GM21360 (cell line): ENCODE results near the gene ATP5ME.
"Not testable (repeated sequence)": the region's sequence is repeated elsewhere in the genome, so short reads cannot be mapped to it uniquely, and the experiment has no call there.

ENCODE experiments used
- ATAC-seq: cut with Tn5 transposase; IDR thresholded peaks from one replicate; pipeline ENCODE4 v1.9.1; 2021; ENCODE audit warnings: mild to moderate bottlenecking, moderate library complexity; ENCODE audit not compliant: unreplicated experiment

The ATP5ME gene

DNA sequence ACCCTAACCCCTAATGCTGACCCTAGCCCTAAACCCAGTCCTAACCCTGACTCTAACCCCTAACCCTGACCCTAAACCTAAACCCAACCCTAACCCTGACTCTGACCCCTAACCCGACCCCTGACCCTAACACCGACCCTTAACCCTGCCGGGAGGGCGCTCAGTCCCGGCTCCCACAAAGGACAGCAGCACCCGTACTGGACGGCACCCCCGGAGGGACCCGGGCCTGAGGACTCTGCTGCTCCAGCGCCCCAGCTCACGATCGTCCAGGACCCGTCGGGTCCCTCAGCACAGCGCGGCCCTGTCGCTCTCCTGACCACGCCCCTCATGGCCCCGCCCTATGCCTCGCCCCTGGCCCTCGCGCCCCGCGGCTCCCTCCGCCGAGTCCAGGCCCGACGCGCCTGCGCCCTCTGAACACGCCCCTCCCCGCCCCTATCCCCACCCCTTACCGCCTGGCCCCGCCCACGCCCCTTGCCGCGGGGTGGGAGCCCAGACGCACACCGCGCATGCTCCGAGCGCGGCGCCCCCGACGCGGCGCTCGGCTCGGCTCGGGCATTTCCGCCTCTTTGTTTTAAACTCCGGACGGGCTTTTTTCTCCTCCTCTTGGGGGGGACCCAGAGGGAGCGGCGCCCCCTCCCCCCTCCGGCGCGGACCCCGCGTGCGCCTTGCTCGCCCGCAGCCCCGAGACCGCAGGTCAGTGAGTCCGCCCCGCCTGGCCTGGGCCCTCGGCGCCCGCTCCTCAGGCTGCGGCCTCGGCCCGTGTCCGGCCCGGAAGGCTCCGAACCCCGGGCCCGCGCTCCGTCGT, 31.4 kb upstream of the ATP5ME start, which contains the start of gene PCGF3:
TSS of gene PCGF3 (plus strand) at position 555 of the 805 bp plus-strand sequence. CDS start 27,849 bp downstream, outside the sequence.
- peak; percentile 88 for ATAC-seq

DNA sequence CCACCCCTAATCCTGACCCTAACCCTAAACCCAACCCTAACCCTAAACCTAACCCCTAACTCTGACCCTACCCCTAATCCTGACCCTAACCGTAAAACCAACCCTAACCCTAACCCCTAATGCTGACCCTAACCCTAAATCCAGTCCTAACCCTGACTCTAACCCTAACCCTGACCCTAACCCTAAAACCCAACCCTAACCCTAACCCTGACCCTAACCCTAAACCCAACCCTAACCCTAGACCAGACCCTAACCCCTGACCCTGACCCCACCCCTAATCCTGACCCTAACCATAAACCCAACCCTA, 30.8 kb upstream of the ATP5ME start:
- ATAC-seq: no peak

DNA sequence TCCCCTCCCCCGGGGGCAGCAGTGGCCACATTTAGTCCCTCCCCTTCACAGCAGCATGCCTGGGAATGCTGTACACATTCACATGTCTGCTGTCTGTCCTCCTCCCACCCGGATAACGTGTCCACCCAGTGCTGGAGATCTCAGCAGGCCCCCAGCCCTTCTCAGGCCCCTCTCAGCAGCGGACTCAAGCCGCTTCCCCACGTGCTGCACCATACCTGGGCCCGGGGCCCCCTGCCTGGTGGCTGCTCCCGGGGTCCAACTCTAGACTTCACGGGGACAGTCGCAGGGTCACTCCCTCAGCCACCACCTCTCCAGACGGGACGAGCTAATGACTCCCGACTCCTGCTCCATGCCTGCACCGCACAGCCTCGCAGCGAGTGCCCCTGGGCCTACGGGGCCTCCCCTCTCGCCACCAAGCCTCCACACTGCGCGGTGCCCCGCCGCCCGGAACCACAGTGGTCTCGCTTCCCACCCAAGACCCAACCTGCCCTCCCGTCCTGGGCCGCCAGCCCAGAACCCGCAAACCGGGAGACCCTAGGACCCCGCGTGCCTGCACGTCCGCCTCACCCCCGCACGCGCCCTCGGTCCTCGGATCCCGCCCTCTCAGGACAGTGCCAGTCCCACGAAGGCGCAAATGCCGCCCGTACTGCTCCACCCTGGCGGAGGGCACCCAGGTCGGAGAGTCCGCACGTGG, 30.3 kb upstream of the ATP5ME start:
- ATAC-seq: no peak

DNA sequence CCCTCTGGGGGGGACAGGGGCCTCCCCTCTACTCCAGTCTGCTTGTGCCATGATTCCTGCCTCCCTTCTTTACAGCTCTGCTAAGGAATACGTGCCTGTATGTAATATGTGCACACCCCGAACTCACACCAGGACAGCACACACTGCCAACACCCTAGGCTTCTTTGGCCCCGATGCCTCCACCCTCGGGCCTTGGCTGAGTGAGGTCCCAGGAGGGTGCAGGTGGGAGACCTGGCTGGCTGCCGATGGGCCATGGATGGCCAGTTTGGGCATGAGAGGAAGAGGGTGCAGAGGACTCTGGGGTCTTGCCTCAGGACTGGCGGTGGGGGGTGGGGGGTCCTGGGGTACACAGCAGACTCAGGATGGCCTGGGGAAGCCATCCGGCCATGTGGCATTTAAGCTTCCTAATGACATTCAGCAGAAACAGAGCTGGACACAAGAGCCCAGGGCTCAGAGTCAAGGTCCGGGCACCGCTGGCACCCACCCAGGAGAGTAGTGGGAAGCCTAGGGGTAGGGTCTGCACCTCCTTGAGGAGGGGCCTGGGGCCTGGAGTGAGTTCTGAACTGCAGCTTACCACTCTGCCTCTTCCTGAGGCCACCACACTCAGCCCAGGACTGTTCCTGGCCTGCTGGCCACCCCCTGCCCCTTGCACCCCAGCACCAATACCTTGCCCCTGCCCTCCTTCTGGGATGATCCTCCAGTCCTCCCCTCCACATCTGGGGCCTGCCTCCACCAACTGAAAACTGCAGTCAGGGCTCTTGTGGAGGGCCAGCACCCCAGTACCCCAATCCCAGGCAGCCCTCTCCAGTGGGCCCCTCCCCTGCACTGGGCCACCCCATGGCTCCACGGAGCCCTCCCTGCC, 29.5 kb upstream of the ATP5ME start:
- ATAC-seq: no peak

DNA sequence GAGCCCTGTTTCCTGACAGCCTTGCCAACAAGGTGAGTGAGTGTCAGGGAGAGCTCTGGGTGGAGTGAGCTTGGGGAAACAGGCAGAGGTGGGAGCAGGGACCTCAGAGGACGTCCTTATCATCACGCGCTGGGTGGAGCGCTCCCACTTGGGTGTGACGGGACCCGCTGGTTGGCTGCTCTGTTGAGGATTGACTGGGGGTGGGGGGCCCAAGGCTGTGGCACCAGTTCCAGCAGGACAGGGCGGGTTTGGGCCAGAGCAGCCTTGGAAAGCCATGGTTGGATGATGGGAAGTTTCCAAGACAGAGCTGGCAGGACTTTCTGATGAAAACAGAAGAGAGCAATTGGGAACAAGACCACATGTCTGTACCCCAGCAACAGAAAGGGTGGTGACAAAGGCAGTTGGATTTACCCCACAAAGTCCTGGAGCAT, 28.6 kb upstream of the ATP5ME start:
- ATAC-seq: no peak

DNA sequence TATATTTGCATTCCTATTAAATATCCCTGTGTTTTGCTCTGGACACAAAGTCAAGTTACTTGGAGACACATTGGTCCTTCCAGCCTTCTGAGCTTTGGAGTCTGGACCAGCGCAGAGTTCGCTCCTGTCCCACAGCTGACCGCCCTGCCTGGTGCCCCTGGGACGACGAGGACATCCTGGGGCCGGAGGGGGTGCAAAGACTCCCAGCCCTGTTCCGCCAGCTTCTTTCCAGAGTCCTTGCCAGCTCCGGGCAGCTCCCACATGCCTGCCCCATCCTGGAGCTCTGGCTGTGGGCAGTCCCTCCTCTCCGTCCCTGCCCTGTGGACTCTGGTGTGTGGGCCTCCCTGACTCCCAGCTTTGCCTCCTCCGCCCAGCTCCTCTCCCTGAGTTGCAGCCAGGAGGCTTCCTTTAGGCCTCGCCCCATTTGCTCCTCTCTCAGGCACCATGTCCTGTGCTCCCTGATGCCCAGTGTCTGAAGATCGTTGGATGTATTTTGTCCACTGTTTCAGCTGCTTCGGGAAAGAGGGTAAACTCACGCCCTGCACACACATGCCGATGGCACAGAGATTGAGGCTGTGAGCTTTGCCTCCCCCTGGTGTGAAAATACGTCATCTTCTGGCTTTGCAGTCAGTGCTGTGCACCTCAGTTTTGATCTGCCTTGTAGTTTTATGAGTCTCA, 26.6 kb upstream of the ATP5ME start:
- ATAC-seq: no peak

DNA sequence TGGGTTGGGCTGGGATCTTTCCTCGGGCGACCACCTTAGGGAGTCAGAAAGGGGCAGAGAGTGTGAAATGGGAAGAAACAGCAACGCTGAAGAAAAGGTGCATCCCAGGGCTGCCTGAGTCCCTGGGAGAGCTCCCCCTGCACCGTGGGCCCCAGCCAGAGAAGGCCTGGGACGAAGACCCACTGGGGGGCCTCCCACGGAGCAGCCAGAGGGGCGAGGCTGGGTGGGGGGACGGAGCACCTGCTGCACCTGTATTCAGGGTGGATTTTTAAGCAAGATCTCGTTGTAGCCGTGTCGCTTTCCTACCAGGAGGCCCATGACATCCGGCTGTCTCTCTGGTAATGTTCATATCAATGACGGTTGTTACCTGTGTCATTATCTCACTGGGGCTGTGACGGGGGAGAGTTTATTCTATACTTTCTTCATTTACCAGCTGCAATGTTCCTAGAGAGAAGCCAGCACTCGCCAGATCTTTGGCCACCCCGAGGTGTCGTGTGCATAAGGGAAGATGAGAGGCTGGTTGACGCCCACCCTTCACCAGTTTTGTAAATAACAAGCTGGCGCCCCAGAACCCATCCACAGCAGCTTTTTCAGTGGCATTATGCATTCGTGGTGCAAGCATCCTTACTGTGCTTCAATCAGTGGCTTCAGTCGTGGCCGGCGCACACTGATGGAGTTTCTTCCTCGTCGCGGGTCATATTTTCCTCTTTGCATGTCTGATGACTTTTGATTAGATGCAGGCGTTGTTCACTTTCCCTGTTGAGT, 25.9 kb upstream of the ATP5ME start:
- ATAC-seq: no peak

DNA sequence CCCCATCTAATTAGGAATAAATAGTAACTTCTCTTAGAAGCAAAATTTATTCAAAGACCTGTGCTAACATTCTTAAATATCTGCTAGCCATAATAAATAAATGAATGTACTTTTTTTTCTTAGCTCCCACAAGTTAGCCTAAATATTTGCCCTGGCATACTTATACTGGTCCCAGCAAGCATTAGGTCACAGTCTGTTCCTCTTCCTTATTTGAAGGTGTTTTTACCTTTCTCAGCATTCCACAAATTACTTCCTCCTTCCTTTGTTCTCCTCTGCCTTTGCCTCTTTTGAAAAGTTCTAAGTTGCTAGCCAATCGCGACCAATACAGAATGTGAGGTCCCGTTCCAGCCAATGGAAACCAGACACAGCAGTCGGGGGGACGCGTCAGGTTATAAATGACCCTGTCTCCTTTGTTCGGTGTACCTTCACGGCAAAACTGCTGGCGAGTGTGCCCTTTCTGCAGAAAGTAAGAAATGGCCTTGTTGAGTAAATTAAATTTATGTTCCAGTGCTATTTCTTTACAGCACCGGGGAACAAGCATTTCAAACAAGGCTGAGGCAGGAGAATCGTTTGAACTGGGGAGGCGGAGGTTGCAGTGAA, 20.4 kb upstream of the ATP5ME start:
- not testable (repeated sequence) for ATAC-seq

DNA sequence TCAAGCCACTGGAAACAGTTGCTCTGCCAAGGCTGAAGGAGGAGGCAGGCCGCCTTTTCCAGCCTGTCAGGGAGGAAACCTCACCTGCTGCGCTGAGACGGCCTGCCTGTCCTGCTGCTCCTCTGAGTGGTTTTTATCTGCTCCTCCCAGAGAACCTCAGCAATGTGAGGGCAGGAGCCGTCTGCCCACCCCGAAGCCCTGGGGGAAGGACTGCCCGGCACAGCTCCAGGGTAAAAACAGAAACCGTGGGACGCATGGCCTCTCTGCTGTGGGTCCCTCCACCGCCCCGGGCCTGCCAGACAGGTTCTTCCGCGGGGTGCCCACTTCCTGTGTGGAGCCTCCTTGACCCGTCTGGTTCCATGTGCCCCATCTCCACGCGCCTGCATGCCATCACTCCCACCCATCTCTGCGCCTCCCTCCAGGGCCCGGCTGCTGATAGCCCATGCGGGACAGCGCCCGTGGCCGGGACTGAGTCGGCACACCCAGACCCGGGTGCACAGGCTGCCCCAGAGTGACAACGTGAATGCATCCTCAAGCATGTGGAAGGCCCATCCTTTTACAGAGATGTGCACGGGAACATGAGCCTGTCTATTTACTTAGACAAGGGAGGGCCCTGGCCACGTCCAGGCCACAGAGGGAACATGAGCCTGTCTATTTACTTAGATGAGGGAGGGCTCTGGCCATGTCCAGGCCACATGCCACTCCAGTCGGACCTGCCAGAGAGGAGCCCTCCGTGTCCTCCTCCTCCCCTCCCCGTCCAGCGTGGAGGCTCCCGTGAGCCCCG, 18.9 kb upstream of the ATP5ME start:
- ATAC-seq: no peak

DNA sequence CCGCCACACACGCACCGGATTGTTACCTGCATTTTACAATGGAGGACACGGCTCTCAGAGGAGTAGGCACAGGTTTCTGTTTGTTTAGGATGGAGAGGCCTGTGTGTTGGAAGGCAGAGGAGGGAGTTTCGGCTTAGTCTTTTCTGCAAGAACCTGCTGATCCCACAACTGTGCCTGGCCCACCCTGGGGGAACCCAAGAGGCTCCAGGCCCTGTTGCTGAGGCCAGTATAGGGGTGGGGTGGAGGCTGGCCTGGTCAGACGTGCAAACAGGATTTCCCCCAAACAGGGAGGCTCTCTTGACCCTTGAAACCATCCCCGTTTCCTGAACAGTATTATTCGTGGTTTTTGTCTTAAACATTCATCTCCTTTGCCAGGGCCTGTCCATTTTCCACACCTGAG, 15.6 kb upstream of the ATP5ME start:
- ATAC-seq: no peak

DNA sequence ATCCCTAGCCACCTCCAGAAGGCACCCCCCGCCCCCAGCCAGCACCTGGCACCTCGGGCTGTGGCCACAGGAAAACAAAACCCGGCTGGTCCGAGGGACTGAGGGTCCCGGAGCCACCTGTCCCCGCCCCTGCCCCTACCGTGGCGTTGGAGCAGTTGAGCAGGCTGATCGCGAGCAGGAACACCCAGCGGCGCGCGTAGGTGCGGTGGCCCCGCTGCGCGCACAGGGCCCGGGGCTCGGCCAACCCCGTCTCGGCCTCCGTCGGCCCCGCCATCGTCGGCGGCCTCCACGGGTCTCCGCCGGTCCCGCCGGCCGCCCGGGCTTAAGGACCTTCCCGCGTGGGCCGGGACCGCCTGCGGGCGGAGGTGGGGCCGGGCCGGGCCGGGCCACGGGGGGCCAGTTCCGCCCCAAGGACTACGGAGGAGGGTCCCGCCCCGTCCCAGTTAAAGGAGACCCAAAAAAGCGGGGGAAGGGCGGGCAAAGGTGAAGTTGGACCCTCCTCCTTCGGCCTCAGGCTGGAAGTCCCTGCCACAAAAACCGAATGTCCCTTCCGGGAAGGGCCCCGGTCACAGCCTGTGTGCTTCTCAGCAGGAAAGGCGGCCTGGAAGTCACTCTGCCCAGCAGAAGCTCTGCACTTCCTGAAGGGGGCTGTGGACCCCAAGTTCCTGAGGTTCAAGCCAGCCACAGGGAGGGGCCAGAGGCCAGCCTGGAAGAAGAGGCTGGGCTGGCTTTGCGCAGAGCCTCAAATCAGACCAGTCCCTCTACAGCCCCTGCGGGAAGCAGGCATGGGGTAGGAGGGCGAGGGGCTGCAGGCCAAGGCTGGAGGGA, 15.0 kb upstream of the ATP5ME start, which contains the start of gene SLC49A3:
TSS of gene SLC49A3 (minus strand) at position 298 of the 828 bp plus-strand sequence. CDS start at position 274, 24 bp downstream.
- ATAC-seq: no peak

DNA sequence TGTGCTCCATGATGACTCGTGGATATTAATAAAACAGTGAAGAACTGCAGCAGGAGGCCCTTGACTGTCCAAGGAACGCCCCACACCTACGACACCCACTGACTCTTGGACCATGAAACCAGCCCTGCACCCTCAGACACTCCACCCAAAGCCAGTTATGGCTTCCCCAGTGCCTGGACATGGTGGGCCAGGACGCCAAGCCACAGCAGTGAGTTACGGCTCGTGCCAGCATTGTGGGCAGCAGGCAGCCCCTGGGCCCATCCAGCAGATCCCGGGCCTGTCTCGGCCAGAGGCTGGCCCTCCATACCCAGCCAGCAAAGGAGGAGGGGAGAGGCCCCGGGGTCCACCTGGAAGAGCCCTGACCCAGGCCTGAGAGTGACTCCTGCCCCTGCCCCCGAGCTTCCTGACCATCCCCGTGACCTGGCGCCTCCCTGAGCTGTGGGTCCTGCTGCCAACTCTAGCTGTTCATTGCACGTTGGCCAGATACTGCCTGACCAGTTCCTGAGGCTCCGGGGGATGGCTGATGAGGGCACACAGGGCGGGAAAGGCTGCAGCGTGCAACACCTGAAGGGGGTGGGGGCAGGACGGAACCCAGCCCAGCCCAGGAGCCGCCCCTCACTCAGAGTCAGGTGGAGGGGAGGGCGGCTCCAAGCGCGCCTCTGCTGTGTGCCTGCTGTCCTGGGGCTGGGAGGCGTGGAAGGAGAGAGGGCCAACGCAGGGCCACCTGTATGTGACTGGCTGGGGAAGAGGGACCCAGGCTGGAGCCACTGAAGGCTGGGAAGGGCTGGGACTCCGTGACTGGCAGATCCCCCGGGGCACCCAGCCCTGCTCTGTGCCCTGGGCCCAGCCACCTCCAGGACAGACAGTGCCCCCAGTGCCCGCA, 14.1 kb upstream of the ATP5ME start:
- ATAC-seq: no peak

DNA sequence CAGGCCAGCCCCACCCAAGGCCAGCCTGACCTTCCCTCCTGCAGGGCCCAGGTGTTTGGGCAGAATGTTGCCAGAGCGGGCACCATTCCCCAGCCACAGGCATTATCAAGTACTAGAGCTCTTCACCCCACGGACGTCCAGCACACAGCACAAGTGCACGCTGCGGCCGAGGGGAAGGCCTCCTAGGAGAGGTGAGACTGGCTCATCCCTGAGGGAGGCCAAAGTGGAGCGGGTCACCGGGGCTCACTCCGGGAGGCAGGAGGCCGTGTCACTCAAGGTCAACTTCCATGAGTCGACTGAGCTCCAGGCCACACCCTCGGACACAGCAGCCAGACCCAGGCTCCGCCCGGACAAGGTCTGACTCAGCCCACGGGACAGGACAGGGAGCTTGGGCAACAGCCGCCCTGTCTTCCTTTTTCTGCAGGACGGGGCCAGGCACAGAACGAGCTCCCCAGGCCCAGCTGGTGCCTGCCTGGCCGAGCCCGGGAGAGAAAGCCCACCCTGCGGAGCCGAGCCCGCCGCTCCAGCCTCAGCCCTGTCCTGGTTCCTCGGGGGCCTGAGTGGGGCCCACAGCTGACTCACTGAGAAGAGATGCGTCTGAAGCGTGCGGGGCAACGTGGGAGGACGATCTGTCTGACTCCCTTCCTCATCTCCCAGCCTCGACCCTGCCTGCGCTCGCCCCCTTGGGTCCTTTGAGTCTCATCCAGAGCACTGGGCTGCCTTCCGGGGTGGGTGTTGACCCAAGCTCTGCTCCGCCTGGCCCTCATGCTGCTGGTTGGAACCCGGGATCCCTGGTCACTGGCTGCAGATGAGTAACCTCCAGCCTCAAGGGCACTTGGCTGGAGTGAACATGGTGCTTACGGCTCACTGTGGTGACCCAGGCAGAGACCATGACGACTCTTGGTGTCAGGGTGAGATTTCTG, 13.2 kb upstream of the ATP5ME start:
- ATAC-seq: no peak

DNA sequence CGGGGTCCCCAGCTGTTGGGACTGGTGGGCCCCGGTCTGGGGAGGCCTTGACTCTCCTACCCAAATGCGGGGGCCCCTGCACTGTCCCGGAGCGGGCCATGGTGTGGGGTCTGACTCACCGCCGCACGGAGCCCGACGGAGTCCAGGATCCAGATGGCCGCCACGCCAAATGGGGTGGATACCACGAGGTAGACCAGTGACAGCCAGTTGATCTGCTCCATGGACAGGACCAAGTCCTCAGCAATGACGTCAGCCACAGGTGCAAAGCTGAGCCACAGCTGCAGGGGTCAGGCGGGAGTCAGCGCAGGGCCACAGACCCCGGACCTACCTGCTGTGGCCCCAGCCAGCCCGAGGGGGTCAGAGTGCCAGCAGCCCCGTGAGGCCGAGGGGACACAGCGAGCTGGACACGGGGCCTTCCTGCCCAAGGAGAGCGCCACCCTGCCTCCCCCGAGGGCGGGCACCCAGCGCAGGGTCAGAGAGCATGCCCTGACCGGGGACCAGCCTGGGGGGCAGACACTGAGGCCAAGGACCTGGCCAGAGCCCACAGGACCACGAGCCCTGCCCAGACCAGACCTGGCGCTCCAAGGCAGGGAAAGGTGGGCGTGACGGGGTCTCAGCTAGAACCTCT, 12.5 kb upstream of the ATP5ME start:
- ATAC-seq: no peak

DNA sequence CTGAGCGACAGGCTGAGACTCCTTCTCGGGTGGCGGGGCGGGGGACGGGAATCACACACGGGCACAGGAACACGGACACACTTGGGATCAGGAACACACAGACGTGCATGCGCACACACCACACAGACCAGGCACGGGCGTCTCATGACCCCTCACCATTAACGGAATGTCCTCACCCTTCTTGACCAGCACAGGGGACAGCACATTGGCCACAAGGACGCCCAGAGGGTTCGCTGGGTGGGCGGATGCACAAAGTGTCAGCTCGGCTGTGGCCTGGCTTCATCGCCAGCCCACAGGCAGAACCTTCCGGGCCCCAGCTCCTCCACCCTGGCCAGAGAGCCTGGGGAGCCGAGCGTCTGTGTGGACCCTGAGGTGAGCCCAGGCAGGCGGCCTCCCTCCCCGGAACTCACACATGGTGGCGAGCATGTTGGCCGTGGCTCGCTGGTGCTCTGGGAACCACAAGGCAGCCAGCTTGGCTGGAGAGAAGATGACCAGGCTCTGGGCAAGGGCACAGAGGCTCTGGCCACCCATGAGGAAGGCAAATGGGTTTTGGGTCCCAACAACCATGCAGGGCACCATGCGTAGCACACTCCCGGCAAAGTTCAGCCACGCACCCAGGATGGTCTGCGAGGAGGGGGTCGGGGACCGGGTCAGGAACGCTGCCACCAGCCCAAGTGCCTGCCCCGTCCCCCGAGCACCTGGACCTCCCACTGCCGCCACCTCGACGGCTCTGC, 11.8 kb upstream of the ATP5ME start:
- ATAC-seq: no peak
